ENCODE measurements around the gene CLPTM1L.
"Not testable (repeated sequence)": the region's sequence is repeated elsewhere in the genome, so short reads cannot be mapped to it uniquely, and the experiment has no call there.

Gene CLPTM1L

GRCh38 chr5:1359031-1359645, 14.2 kb upstream of the CLPTM1L start:
- DNase-seq = no peak

- DNase-seq = no peak
These were observed 13.8 kb upstream of the CLPTM1L start for GRCh38 chr5:1358726-1359025.

GRCh38 chr5:1357946-1358725, 13.2 kb upstream of the CLPTM1L start:
- no peak for DNase-seq

GRCh38 chr5:1356873-1357787, 12.2 kb upstream of the CLPTM1L start:
- no peak for DNase-seq

GRCh38 chr5:1354576-1354975, 9.7 kb upstream of the CLPTM1L start:
- DNase-seq = no peak

- no peak for DNase-seq
These were observed 7.6 kb upstream of the CLPTM1L start for GRCh38 chr5:1352231-1353219.

GRCh38 chr5:1351156-1351555, 6.3 kb upstream of the CLPTM1L start:
- no peak for DNase-seq

GRCh38 chr5:1349246-1349645, 4.3 kb upstream of the CLPTM1L start:
- no peak for DNase-seq

- no peak for DNase-seq
These were observed 4.0 kb upstream of the CLPTM1L start for GRCh38 chr5:1348986-1349245.

- DNase-seq = no peak
These were observed 2.7 kb upstream of the CLPTM1L start for GRCh38 chr5:1347571-1347970.

- DNase-seq = no peak
These were observed 1.9 kb upstream of the CLPTM1L start for GRCh38 chr5:1346627-1347440.

GRCh38 chr5:1345876-1346626, 1.2 kb upstream of the CLPTM1L start:
- DNase-seq = no peak

GRCh38 chr5:1343931-1344901, 683 bp downstream of the CLPTM1L start:
- DNase-seq = no peak

- DNase-seq = no peak
These were observed 1.6 kb downstream of the CLPTM1L start for GRCh38 chr5:1343315-1343751.

GRCh38 chr5:1342711-1343110, 2.2 kb downstream of the CLPTM1L start:
- not testable (repeated sequence) for DNase-seq

- DNase-seq = no peak
These were observed 2.6 kb downstream of the CLPTM1L start for GRCh38 chr5:1342268-1342667.

- no peak for DNase-seq
These were observed 3.0 kb downstream of the CLPTM1L start for GRCh38 chr5:1341863-1342262.

- DNase-seq = not testable (repeated sequence)
These were observed 5.1 kb downstream of the CLPTM1L start for GRCh38 chr5:1339818-1340210.

- not testable (repeated sequence) for DNase-seq
These were observed 5.6 kb downstream of the CLPTM1L start for GRCh38 chr5:1339139-1339817.

Data from right forelimb (tissue), 1 donor.